Measurements from ENCODE around the gene DALRD3.

DNA sequence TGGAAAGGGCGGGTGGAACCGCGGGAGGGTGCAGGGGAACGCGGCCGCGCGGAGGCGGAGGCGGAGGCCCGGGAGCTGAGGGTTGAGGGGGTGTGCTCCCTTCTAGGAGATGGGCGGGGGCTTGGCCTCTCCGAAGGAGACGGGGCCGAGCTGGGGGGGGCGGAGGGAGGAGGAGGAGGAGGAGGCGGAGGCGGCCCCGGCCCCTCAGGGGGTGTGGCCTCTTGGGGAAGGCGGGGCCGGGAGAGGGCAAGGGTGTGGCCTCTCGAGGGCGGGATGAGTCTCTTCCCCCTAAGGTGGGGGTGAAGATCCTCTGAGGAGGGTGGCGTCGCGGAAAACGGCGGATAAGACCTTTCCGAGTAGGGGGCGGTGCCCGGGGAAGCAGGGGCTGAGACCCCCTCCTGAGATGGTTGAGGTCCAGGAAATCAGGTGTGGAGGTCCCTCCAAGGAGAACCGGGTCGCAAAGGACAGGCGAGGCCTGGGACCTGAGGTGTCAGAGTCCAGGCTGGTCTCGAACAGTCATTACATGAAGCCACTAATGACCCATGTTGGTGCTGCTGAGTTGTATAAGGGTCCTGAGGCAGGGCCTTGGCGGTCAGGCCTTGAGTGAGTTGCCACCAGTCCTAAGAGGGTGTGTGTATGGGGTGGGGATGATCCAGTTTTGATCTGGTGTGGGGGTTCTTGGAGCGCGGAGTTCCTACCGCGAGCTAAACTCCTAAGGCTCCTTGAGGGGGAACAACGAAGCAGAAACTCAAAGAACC, 10.4 kb downstream of the DALRD3 start:
- TF ChIP-seq, protein P1, sequence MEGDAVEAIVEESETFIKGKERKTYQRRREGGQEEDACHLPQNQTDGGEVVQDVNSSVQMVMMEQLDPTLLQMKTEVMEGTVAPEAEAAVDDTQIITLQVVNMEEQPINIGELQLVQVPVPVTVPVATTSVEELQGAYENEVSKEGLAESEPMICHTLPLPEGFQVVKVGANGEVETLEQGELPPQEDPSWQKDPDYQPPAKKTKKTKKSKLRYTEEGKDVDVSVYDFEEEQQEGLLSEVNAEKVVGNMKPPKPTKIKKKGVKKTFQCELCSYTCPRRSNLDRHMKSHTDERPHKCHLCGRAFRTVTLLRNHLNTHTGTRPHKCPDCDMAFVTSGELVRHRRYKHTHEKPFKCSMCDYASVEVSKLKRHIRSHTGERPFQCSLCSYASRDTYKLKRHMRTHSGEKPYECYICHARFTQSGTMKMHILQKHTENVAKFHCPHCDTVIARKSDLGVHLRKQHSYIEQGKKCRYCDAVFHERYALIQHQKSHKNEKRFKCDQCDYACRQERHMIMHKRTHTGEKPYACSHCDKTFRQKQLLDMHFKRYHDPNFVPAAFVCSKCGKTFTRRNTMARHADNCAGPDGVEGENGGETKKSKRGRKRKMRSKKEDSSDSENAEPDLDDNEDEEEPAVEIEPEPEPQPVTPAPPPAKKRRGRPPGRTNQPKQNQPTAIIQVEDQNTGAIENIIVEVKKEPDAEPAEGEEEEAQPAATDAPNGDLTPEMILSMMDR (IDR thresholded peaks at IDR 0.05) = no peak
- no peak for TF ChIP-seq POLR2A (IDR thresholded peaks at IDR 0.05)

Measured in right lobe of liver (tissue), 4 donors.